Coronary artery (tissue), 2 donors: Measurements from ENCODE around the gene DDX21.
"Not testable (repeated sequence)": the region's sequence is repeated elsewhere in the genome, so short reads cannot be mapped to it uniquely, and the experiment has no call there.

ENCODE experiments used
- DNase-seq: peaks from one replicate; pipeline ENCODE4 v3.0.0-alpha.2; 2017; ENCODE audit warnings: low spot score
- H3K27ac ChIP-seq, 2 donors: fragments of 200-600 bp; sonication (generic); one replicate each; pipeline ENCODE4 v1.5.1; 2016 to 2019
- H3K4me3 ChIP-seq: fragments of 200-600 bp; sonication (generic); 2 replicates; pipeline ENCODE4 v1.5.1; 2016; ENCODE audit warnings: mild to moderate bottlenecking, moderate library complexity
- TF ChIP-seq, protein P1 (sequence below): fragments of 200-600 bp; sonication (generic); IDR thresholded peaks from one replicate; pipeline ENCODE4 v1.5.1; 2019; ENCODE audit warnings: antibody characterized with exemption

The DDX21 gene

DNA sequence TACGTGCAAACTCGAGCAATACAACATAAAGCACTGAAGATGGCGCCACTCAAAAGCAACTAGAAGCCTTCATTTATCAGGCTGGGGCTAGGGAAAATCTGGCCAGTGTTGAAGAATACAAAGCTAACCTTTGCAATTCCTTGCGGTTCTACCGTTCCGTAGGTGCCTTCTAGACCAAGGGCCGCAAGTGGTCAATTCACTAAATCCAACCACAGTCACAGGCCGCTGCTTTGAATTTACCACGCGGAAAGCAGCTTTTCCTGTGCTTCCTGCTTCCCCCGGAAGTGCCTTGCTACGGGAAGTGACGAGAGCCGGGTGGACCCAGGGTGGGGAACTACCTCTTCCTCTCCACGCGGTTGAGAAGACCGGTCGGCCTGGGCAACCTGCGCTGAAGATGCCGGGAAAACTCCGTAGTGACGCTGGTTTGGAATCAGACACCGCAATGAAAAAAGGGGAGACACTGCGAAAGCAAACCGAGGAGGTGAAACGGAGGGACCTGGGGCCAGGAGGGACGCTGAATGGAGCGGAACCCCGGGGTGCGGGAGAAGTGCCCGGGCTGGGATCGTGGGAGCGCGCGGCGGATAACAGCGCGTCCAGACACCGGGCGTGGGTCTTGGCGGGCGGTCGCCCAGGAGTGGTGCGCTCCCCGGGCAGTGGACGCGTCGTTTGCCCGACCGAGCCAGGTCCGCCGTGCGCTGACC, at the start of gene DDX21:
Gene DDX21 (plus strand): TSS at position 339 of the 701 bp plus-strand sequence. CDS start 56 bp downstream, at position 395.
- DNase-seq: peak; percentile 94
- TF ChIP-seq, protein P1, sequence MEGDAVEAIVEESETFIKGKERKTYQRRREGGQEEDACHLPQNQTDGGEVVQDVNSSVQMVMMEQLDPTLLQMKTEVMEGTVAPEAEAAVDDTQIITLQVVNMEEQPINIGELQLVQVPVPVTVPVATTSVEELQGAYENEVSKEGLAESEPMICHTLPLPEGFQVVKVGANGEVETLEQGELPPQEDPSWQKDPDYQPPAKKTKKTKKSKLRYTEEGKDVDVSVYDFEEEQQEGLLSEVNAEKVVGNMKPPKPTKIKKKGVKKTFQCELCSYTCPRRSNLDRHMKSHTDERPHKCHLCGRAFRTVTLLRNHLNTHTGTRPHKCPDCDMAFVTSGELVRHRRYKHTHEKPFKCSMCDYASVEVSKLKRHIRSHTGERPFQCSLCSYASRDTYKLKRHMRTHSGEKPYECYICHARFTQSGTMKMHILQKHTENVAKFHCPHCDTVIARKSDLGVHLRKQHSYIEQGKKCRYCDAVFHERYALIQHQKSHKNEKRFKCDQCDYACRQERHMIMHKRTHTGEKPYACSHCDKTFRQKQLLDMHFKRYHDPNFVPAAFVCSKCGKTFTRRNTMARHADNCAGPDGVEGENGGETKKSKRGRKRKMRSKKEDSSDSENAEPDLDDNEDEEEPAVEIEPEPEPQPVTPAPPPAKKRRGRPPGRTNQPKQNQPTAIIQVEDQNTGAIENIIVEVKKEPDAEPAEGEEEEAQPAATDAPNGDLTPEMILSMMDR: peak; percentile 22
- Histone ChIP-seq H3K27ac (peak within 1 kb of the TSS; percentile 57 to 97), H3K4me3 (peak within 1 kb of the TSS; percentile 99)

DNA sequence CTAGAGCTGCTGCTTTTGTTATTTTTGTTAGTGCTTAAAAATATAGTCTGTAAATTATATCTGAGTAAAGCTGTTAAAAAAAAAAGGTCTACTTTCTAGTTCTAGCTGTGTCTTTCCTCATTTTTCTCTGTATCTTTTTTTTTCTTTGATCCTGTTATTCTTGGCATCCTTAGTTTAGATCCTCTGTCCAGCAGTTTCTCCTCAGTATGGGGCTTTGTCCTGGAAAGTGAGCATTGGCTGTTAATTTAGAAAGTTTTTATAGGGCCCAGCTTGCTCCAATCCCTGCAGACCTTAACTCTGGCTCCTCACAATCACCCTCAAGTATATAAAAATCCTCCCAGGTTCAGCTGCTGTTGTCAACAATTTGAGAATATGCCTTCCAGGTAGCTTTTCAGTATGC, 31.4 kb upstream of the DDX21 start:
- no peak overlapping the region for H3K4me3 ChIP-seq
- H3K27ac ChIP-seq: no peak overlapping the region
- TF ChIP-seq, protein P1: no peak
- DNase-seq: no peak

- Histone ChIP-seq H3K27ac (no peak overlapping the region), H3K4me3 (no peak overlapping the region)
- DNase-seq: no peak
- TF ChIP-seq, protein P1: no peak
Observed at GRCh38 chr10:68925489-68925888, 30.5 kb upstream of the DDX21 start.

DNA sequence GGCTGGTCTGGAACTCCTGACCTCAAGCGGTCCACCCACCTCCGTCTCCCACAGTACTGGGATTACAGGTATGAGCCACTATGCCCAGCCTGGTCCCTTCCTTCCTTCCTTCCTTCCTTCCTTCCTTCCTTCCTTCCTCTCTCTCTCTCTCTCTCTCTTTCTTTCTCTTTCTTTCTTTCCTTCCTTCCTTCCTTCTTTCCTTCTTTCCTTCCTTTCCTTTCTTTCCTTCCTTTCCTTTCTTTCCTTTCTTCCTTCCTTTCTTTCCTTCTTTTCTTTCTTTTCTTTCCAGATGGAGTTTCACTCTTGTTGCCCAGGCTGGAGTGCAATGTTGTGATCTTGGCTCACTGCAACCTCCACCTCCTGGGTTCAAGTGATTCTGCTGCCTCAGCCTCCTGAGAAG, 26.8 kb upstream of the DDX21 start:
- H3K27ac ChIP-seq, H3K4me3 ChIP-seq, DNase-seq: not testable (repeated sequence)

GRCh38 chr10:68929888-68930287, 26.1 kb upstream of the DDX21 start:
- H3K27ac ChIP-seq, DNase-seq: not testable (repeated sequence)

DNA sequence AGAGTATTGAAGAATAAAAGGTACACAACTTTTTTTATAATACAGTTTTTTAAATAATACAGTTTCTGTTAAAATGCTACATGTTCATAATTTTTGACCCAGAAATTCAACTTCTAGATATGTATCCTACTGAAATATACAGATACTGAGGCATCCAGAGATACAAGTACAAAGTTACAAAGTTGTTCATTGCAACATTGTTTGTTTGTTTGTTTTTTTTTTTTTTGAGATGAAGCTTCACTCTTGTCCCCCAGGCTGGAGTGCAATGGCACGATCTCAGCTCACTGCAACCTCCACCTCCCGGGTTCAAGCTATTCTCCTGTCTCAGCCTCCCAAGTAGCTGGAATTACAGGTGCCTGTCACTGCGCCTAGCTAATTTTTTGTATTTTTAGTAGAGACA, 23.1 kb upstream of the DDX21 start:
- H3K27ac ChIP-seq, H3K4me3 ChIP-seq, DNase-seq: not testable (repeated sequence)

More at GRCh38 chr10:68929888-68930287, 26.1 kb upstream of the DDX21 start:
- not testable (repeated sequence) for H3K4me3 ChIP-seq

DNA sequence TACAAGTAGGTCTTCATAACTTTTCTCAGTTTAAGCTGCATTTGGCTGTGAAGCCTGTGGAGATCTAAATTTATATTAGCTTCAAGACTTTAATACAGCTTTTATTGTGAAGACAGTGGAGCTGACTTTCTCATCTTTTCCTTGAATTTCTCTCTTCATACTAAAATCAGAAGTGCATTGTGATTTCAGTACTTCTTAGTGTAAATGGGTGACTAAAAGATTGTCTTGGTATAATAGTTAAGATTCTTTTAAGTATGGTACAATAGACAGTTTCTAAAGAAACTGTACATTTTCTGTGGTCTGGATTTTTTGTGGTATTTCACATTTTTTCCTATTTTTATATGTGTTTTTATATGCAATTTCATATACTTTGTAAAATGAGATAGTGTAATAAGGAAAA, 21.0 kb upstream of the DDX21 start:
- no peak for DNase-seq
- no peak overlapping the region for H3K4me3 ChIP-seq
- TF ChIP-seq, protein P1: no peak
- no peak overlapping the region for H3K27ac ChIP-seq

DNA sequence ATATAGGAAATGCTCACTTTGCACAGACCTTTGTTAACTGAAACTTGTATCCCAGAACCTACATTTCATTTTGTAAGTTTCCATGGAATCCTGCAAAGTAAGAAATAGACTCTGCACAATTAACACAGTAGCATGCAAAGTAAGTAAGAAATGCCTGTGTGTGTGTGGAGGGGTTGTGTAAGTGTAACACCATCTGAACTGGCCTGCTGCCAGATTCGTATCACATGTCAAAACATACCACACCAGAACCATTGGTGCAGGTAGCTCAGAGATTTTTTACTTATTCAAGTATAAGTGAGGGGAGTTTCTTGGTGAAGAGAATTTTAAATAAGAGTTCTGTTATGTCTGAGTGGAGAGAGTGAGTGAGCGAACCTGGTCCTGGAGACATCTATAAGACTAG, 17.9 kb upstream of the DDX21 start:
- TF ChIP-seq, protein P1: no peak
- DNase-seq: no peak
- no peak overlapping the region for H3K4me3 ChIP-seq
- no peak overlapping the region for H3K27ac ChIP-seq

DNA sequence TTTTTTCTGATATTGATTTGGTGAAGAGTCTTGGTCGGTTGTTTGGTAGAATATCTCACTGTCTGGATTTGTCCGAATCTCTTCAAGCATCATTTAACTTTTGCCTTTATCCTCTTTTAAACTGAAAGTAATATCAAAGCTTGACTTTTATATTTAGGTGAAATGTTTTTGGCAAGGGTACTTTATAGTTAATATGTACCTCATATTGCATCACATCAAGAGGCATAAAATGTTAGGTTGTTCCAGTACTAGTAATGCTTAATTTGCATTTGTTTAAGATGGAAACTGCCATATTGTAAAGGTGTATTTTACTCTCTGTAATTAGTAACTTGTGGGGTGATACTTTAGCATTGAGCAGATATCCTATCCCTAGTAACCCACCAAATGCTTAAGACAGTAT, 17.1 kb upstream of the DDX21 start:
- TF ChIP-seq, protein P1: no peak
- no peak overlapping the region for H3K27ac ChIP-seq
- H3K4me3 ChIP-seq: no peak overlapping the region
- no peak for DNase-seq

- H3K4me3 ChIP-seq, DNase-seq, H3K27ac ChIP-seq: not testable (repeated sequence)
Observed at GRCh38 chr10:68940917-68941316, 15.1 kb upstream of the DDX21 start.
